ENCODE measurements around the gene CCDC6.

DNA sequence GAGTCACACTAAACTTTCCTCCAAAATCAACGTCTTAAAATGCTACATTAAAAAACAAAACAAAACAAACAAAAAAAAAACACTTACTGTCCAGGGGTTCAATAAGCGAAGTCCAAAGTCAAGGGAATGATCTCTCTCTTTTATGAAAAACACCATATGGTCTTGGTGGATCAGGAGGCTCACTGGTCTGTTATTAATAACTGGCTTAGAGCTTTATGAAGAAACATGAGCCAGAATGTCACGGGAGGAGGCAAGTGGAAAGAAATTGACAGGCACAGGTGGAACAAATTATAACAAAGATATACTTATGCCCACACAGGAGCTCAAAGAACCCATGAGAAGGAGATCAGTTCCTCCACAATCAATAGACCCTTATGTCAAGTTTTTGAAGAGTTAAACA lies 153.1 kb downstream of the CCDC6 start, which contains the start of gene MRLN:
- TF ChIP-seq JUN (IDR thresholded peaks at IDR 0.05) (no peak), POLR2A (IDR thresholded peaks at IDR 0.05; ENCODE audit: low read length) (no peak), RCOR1 (IDR thresholded peaks at IDR 0.05; ENCODE audit: low read depth, low read length) (no peak), ZFP36 (IDR thresholded peaks at IDR 0.05; ENCODE audit: borderline replicate concordance, partially characterized antibody) (no peak), SREBF2 (IDR thresholded peaks at IDR 0.05) (no peak), CHD2 (IDR thresholded peaks at IDR 0.05; ENCODE audit: low read length, partially characterized antibody) (no peak), RNF2 (IDR thresholded peaks at IDR 0.05; ENCODE audit: borderline replicate concordance, low read depth) (no peak), CEBPB (IDR thresholded peaks at IDR 0.05) (no peak), HDAC2 (IDR thresholded peaks at IDR 0.05) (no peak), MAZ (IDR thresholded peaks at IDR 0.05; ENCODE audit: borderline replicate concordance, low read depth, low read length) (no peak)
- TF ChIP-seq, protein P1, sequence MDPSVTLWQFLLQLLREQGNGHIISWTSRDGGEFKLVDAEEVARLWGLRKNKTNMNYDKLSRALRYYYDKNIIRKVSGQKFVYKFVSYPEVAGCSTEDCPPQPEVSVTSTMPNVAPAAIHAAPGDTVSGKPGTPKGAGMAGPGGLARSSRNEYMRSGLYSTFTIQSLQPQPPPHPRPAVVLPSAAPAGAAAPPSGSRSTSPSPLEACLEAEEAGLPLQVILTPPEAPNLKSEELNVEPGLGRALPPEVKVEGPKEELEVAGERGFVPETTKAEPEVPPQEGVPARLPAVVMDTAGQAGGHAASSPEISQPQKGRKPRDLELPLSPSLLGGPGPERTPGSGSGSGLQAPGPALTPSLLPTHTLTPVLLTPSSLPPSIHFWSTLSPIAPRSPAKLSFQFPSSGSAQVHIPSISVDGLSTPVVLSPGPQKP (IDR thresholded peaks at IDR 0.05; ENCODE audit: low read depth, low read length) = no peak
- TF ChIP-seq, protein P2, sequence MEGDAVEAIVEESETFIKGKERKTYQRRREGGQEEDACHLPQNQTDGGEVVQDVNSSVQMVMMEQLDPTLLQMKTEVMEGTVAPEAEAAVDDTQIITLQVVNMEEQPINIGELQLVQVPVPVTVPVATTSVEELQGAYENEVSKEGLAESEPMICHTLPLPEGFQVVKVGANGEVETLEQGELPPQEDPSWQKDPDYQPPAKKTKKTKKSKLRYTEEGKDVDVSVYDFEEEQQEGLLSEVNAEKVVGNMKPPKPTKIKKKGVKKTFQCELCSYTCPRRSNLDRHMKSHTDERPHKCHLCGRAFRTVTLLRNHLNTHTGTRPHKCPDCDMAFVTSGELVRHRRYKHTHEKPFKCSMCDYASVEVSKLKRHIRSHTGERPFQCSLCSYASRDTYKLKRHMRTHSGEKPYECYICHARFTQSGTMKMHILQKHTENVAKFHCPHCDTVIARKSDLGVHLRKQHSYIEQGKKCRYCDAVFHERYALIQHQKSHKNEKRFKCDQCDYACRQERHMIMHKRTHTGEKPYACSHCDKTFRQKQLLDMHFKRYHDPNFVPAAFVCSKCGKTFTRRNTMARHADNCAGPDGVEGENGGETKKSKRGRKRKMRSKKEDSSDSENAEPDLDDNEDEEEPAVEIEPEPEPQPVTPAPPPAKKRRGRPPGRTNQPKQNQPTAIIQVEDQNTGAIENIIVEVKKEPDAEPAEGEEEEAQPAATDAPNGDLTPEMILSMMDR (IDR thresholded peaks at IDR 0.05) = no peak
- TF ChIP-seq, protein P3, sequence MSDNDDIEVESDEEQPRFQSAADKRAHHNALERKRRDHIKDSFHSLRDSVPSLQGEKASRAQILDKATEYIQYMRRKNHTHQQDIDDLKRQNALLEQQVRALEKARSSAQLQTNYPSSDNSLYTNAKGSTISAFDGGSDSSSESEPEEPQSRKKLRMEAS (IDR thresholded peaks at IDR 0.05) = no peak
- TF ChIP-seq, protein P4, sequence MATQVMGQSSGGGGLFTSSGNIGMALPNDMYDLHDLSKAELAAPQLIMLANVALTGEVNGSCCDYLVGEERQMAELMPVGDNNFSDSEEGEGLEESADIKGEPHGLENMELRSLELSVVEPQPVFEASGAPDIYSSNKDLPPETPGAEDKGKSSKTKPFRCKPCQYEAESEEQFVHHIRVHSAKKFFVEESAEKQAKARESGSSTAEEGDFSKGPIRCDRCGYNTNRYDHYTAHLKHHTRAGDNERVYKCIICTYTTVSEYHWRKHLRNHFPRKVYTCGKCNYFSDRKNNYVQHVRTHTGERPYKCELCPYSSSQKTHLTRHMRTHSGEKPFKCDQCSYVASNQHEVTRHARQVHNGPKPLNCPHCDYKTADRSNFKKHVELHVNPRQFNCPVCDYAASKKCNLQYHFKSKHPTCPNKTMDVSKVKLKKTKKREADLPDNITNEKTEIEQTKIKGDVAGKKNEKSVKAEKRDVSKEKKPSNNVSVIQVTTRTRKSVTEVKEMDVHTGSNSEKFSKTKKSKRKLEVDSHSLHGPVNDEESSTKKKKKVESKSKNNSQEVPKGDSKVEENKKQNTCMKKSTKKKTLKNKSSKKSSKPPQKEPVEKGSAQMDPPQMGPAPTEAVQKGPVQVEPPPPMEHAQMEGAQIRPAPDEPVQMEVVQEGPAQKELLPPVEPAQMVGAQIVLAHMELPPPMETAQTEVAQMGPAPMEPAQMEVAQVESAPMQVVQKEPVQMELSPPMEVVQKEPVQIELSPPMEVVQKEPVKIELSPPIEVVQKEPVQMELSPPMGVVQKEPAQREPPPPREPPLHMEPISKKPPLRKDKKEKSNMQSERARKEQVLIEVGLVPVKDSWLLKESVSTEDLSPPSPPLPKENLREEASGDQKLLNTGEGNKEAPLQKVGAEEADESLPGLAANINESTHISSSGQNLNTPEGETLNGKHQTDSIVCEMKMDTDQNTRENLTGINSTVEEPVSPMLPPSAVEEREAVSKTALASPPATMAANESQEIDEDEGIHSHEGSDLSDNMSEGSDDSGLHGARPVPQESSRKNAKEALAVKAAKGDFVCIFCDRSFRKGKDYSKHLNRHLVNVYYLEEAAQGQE (IDR thresholded peaks at IDR 0.05) = no peak

All from A549 (cell line).